Measurements from ENCODE around the gene WFIKKN1.

DNA sequence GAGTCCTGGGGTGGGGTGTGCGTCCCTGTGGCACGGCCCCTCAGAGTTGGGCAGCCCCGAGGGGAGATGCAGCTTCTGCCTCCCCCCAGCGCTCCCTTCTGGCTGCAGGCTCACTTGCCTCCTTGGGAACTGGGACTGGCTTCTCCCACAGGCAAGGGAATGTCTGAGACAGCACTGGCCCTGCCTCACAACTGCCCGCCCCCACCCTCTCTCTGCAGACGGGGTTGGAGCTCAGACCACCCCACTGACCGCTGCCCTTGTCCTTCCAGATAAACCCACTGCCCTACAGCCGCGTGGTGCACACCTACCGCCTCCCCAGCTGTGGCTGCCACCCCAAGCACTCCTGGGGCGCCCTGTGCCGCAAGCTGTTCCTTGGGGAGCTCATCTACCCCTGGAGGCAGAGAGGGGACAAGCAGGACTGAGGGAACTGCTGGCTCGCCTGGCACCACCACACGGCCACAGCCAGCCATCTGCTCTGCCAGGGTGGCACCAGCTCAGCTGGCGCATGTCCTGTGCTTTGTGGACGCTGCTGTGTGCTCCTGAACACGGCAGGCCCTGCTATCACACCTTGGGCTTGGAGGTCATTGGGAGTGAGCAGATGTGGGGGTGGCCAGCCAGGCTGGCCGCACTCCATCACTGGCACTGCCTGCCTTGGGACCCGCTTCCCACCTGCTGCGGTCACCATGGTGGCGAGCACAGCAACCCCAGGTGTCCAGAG, 48.0 kb upstream of the WFIKKN1 start:
- TF ChIP-seq, protein P1, sequence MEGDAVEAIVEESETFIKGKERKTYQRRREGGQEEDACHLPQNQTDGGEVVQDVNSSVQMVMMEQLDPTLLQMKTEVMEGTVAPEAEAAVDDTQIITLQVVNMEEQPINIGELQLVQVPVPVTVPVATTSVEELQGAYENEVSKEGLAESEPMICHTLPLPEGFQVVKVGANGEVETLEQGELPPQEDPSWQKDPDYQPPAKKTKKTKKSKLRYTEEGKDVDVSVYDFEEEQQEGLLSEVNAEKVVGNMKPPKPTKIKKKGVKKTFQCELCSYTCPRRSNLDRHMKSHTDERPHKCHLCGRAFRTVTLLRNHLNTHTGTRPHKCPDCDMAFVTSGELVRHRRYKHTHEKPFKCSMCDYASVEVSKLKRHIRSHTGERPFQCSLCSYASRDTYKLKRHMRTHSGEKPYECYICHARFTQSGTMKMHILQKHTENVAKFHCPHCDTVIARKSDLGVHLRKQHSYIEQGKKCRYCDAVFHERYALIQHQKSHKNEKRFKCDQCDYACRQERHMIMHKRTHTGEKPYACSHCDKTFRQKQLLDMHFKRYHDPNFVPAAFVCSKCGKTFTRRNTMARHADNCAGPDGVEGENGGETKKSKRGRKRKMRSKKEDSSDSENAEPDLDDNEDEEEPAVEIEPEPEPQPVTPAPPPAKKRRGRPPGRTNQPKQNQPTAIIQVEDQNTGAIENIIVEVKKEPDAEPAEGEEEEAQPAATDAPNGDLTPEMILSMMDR (IDR thresholded peaks at IDR 0.05), result no peak
- no peak for TF ChIP-seq POLR2A (IDR thresholded peaks at IDR 0.05)
